Measurements from ENCODE around the gene FZD10.

FZD10 gene

DNA sequence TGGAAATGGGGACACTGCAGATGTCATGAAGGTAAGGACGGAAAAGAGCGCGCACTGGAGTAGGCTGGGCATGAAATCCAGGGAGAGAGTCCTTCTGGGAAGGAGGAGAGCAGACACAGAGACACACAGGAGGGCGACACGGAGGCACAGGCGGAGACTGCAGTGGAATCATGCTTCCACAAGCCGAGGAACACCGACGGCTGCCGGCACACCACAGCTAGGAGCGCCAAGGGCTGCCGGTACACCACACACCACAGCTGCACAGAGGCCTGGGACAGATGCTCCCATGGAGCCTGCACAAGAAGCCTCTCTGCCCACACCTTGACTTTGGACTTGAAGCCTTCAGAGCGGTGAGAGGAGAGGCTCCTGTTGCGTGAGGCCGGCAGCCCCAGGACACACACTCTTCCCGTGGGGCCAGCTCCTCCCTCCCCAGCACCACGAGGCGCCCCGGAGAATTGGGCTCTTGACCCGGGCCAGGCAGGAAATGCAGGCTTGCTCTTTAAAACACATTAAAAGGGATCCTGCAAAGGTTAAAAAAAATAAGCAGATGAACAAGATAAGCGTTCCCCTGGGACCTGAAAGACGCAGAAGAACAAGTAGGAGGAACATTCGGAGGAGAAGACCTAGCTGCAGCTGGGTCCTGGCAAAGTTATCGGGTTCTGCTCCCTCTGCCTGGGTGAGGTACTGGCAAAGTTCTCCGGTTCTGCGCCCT, 28.3 kb upstream of the FZD10 start:
- H3K27ac ChIP-seq (replicated peaks), result no peak overlapping the region
- no peaks in the 10 kb centered on the region for H3K27me3 ChIP-seq (ENCODE audit: insufficient read depth, poor library complexity, severe bottlenecking)
- TF ChIP-seq, protein P1, sequence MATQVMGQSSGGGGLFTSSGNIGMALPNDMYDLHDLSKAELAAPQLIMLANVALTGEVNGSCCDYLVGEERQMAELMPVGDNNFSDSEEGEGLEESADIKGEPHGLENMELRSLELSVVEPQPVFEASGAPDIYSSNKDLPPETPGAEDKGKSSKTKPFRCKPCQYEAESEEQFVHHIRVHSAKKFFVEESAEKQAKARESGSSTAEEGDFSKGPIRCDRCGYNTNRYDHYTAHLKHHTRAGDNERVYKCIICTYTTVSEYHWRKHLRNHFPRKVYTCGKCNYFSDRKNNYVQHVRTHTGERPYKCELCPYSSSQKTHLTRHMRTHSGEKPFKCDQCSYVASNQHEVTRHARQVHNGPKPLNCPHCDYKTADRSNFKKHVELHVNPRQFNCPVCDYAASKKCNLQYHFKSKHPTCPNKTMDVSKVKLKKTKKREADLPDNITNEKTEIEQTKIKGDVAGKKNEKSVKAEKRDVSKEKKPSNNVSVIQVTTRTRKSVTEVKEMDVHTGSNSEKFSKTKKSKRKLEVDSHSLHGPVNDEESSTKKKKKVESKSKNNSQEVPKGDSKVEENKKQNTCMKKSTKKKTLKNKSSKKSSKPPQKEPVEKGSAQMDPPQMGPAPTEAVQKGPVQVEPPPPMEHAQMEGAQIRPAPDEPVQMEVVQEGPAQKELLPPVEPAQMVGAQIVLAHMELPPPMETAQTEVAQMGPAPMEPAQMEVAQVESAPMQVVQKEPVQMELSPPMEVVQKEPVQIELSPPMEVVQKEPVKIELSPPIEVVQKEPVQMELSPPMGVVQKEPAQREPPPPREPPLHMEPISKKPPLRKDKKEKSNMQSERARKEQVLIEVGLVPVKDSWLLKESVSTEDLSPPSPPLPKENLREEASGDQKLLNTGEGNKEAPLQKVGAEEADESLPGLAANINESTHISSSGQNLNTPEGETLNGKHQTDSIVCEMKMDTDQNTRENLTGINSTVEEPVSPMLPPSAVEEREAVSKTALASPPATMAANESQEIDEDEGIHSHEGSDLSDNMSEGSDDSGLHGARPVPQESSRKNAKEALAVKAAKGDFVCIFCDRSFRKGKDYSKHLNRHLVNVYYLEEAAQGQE (IDR thresholded peaks at IDR 0.05; ENCODE audit: insufficient replicate concordance, low read depth), result no peak
- no peak for TF ChIP-seq SPI1 (IDR thresholded peaks at IDR 0.05; ENCODE audit: borderline replicate concordance, low read depth)
- no peak overlapping the region for H3K4me3 ChIP-seq (replicated peaks; ENCODE audit: insufficient read depth, low read length)
- DNase-seq (ENCODE audit: low read depth in 1 of 2, low spot score in 1 of 2), result no peak

GRCh38 chr12:130134563-130134915, 27.7 kb upstream of the FZD10 start:
- TF ChIP-seq POLR2AphosphoS5 (IDR thresholded peaks at IDR 0.05; ENCODE audit: low read depth) (no peak), CTCF (IDR thresholded peaks at IDR 0.05; ENCODE audit: insufficient read depth, low read length) (no peak), GABPA (IDR thresholded peaks at IDR 0.05; ENCODE audit: low read depth) (no peak), SPI1 (IDR thresholded peaks at IDR 0.05; ENCODE audit: borderline replicate concordance, low read depth) (no peak)
- TF ChIP-seq, protein P1 (IDR thresholded peaks at IDR 0.05; ENCODE audit: insufficient replicate concordance, low read depth), result no peak
- no peak for DNase-seq (ENCODE audit: low read depth in 1 of 2, low spot score in 1 of 2)
- Histone ChIP-seq H3K27ac (replicated peaks) (no peak overlapping the region), H3K27me3 (ENCODE audit: insufficient read depth, poor library complexity, severe bottlenecking) (no peaks in the 10 kb centered on the region), H3K4me3 (replicated peaks; ENCODE audit: insufficient read depth, low read length) (no peak overlapping the region)

- no peak for DNase-seq (ENCODE audit: low read depth in 1 of 2, low spot score in 1 of 2)
- Histone ChIP-seq H3K4me3 (replicated peaks; ENCODE audit: insufficient read depth, low read length) (no peak overlapping the region), H3K27ac (replicated peaks) (no peak overlapping the region), H3K27me3 (ENCODE audit: insufficient read depth, poor library complexity, severe bottlenecking) (no peaks in the 10 kb centered on the region)
- TF ChIP-seq CTCF (IDR thresholded peaks at IDR 0.05; ENCODE audit: insufficient read depth, low read length) (no peak), GABPA (IDR thresholded peaks at IDR 0.05; ENCODE audit: low read depth) (no peak), SPI1 (IDR thresholded peaks at IDR 0.05; ENCODE audit: borderline replicate concordance, low read depth) (no peak), POLR2AphosphoS5 (IDR thresholded peaks at IDR 0.05; ENCODE audit: low read depth) (no peak)
- TF ChIP-seq, protein P1 (IDR thresholded peaks at IDR 0.05; ENCODE audit: insufficient replicate concordance, low read depth), result no peak
These were observed 25.7 kb upstream of the FZD10 start for GRCh38 chr12:130136509-130137039.

Data from HL-60 (cell line).